GM21447 (cell line): Measurements from ENCODE around the gene AGT.

ENCODE experiments used
- ATAC-seq: cut with Tn5 transposase; IDR thresholded peaks from one replicate; pipeline ENCODE4 v1.9.1; 2021; ENCODE audit not compliant: unreplicated experiment

AGT gene

DNA sequence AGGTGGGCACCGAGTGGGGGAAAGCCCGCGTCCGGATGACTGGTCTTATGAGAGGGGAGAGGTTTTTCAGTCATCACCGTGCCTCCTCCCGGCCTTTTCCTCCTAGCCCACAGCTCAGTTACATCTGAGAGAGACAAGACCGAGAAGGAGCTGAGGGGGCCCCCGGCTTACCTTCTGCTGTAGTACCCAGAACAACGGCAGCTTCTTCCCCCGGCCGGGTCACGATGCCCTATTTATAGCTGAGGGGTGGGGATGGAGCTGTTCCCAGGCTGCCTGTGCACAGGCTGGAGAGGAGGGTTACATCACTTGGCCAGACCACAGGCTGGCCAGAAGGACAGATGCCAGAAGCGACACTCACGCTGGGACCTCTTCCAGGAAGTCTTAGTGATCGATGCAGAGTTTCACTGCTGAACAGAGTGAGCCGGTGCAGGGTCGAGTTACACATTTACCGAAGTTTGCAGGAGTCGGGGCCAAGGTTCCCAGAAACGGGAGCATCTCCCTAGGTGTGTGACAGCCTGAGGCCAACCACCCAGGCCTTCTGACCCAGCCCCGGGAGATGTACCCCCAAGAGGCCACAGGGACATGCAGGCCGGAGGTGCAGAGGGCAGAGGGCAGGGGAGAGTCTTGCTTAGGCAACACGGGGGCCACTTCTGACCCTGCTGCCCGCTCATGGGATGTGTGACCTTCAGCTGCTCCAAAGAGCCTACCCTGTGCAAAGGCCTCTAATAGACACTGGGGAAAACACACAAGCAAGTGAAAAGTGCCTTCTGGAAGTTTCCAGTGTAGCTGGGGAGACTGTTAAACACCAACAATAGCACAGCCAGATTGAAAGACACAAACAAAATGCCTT lies at the start of gene AGT:
TSS of gene AGT (minus strand) at position 208 of the 850 bp plus-strand sequence. CDS start 3,299 bp downstream, outside the sequence.
- no peak for ATAC-seq

DNA sequence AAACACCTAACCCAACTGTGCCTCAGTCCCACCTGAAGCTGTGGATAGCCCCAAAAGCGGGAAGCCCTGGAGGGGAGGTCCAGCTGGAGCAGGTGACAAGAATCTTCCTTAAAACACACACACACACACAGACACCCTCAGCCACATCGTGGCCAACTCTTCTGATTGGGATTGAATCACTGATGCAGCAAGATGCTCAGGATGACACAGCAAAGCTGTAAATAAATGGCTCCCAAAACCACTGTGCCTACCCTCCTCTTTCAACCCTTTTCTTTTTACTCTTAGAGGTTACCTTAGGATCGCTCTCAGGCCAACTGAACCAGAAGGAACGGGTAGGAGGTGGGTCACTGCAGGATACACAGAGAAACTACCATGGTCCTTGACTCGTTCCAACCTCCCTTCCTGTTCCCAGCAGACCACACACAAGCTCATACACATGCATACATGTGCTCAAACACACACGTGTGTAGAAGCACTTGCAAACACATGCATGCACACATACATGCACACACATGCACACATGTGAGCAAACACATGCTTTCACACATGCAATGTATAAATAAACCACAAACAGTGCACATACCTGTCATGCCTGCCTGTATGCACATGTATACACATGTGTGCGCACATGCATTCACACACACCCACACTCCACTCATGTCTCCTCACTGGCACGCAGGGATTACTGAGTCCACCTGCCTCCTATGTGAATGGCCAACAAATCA lies 47.7 kb upstream of the AGT start:
- ATAC-seq = no peak

DNA sequence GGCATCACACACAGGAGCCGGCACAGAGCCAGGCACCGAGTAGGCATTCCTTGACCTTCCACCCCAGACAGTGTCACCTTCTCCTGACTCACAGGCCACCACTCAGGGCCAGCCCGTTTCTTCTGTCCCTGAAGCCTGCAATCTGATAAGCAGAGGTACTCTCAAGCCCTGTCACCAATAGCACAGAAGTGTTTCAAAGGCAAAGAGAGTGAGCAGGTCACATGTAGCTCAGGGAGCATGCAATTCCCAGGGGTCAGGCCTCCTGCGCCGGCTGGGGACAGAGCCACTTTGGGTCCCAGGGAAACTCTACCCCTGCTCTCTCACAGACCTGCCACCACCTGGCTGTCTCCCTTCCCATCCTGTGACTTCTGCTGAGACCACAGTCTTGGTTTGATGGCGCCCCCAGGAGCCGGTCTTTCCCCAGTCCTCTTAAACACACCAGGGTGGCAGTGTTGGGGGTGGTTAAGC lies 46.5 kb upstream of the AGT start:
- no peak for ATAC-seq

DNA sequence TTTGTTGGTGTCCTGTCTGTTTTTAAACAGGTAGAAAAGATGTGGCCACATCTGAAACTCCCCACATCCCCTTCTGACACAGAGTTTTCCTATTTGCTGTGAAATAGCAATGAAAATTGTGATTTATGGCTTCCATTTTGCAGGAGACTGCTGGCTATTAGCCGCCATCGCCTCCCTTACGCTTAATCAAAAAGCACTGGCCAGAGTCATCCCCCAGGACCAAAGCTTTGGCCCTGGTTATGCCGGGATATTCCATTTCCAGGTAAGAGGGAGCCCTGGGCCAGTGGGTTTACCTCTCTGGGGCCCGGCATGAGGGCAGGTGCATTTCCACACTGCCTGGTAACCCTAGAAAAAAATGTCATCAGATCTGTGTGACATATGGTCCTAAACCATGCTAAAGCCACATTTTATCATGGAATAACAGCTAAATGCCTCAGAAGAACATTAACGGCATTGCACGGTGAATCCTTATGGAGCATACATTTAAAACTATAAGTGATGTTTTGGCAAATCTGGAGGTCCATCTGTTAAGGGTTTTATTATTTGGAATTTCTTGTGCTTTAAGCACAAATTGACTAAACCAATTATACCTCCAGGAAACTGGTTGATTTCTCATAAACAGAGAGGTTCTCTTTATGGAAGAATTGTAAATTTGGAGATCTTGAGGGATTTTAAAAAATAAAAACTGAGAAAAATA lies 45.6 kb upstream of the AGT start:
- ATAC-seq = no peak

DNA sequence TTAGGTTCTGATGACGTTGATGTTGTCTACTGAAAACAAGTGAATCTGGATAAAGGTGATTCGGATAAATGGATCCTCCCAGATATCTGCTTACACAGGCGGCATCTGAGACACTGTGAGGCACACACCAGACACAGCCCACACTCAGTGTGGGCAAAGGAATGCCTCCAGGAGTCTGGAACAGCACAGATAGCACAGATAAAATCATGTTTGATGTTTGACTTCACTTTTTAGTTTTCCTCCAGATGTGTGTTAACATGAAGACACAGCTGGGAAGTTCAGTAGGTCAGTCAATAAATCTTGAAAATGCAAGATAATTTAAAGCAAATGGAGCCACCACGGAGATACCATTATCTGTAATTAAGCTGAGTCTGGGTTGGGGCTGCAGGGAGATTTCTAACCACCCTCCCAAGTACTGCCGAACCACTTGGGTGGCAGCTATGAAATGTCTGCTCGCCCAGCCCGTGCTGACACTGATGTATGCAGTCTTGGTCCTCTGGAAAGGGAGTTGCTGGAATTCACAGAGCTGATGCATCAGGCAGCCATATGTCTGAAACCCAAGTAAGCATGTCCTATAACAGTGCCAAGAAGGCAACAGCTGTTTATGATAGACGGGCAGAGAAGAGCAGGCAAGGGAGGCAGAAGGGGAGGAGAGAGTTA lies 44.9 kb upstream of the AGT start:
- ATAC-seq = no peak

DNA sequence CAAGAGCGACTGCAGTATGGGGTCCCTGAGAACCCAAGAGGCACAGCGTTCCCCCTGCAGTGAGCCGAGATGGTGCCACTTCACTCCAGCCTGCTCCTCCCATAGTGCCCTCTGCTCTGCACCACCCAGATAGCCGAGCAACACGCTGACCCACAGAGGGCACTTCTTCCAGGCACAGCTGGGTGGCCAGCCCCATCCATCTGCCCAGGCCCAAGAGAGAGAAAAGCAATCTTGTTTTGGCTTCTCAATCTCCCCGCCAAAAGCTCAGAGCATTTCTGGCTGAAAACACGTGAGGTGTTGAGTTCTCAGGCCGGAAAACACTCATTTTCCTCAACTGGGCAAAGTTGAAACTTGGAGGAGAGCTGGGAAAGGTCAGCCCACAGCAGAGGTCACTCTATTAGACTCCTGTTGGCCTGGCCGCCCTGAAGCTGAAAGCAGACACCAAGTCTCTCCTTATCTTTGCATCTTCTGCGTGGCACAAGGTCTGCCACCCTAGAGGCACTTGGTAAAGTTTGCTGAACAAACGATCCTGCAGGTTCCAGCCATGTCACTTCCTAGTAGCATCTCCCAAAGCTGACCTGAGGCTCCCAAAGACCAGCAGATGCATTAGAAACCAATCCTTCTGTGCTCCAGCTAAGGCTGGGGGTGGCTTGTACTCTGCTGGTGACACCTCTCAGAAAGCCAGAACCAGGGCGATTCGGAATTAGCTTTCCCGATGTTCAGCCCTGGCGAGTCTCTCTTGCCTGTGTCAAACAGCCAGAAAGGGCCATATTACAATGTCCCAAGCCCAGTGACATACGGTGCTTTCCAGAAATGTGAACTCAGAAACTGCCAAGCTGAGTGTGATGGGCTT lies 44.2 kb upstream of the AGT start:
- no peak for ATAC-seq

DNA sequence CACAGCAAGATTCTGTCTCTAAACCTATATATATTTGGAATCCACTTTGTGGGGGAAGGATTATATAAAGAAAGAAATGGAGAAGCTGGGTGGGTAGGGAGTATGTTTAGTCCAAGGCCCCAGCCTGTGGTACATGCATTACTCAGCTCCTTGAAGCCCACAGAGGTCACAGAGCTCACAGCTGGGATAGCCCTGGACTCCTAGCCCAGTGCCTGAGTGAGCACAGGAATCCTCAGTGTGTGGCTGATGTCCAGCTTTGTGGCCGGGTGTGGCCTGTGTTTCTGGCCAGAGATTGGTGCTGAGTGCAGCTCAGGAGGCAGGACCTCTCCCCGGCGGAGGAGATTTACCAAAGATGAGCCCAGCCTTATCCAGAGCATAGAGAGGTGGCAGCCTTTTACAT lies 40.9 kb upstream of the AGT start:
- no peak for ATAC-seq

DNA sequence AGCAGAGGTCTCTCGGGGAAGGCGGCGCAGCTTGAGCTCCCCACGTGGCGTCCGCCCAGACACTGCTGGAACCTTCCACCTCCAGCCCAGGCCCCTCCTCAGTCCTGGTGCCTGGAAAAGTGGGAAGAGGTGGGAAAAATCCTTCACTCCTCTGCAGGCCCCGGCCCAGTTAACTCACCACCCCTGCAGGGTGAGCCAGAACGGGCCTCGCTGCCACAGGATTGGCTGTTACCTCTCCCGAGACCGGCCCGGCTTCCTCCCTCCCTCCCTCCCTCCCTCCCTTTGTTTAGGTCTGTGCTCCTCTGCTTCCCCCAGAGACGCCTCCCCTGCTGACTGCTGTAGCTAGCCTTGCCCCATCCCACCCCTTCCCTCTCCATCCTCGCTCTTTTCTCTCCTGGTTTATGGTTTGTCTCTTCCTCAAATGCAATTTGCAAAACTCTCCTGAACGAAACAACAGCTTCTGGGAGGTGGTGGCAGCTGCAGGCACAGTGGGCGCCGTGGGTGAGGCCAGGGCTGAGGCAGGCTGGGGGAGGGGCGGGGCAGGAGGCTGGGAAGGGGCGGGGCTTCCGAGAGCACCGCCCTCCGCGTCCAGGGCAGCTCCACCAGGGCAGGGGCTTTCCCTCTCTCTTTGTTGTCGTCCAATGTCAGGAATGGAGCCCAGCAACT lies 39.8 kb upstream of the AGT start:
- no peak for ATAC-seq

DNA sequence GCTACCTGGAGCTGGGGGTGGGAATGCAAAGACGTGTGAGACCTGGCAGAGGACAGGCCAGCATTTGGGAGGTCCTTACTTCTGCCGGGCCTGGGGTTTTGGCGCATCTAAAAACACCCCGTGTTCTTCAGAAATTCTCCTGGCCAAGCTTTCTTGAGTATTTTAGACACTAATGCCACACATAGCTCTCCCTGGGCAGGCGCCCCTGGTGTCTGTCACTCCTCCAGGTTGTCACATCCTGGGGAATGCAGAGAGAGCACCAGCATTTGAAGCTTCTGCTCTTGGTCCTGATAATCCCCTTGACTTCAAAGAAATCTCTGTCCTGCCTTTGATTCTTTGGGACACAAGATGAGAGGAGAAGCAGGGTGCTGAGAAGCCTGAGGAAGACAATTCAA lies 39.3 kb upstream of the AGT start:
- no peak for ATAC-seq

DNA sequence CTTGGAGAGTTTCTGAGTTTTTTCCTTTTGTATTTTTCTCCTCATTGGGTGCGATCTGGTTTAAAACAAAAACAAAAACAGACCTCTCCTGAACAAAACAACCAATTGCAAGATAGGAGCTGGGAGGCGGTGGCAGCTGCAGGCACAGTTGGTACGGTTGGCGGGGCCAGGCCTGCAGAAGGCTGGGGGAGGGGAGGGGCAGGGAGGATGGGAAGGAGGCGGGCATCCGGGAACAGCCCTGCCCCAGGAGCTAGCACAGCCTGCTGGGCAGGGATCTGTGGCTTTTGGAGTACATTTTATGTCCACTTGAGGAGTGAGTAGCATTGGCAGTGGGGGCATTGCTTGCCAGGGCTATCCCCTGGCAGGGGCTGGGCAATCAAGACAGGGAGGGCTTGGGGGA lies 38.5 kb upstream of the AGT start:
- ATAC-seq = no peak

DNA sequence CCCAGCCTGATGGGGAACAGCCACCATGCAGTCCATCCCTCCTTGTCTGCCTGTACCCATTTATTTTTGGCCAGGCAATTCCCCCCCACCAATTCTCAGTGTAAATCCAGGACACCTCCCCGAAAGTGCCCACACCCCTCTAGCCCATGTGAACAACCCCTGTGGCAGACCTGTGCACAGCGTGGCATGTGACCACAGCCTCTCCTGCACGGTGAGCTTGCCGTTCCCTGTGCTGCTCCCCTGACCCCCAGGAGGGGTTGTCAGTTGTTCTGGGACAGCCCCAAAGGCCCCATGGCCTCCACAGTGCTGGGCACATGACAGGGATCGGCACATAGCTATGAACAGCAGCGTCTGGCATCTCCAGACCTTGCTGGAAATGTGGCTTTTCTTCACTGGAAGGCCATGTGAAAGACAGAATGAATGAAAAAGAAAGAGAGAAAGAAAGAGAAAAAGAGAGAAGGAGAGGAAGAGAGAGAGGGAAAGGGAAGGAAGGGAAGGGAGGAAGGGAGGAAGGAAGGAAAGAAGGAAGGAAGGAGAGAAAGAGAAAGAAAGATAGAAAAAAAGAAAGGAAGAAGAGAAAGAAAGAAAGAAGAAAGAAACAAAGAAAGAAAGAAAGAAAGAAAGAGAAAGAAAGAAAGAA lies 37.2 kb upstream of the AGT start:
- no peak for ATAC-seq

DNA sequence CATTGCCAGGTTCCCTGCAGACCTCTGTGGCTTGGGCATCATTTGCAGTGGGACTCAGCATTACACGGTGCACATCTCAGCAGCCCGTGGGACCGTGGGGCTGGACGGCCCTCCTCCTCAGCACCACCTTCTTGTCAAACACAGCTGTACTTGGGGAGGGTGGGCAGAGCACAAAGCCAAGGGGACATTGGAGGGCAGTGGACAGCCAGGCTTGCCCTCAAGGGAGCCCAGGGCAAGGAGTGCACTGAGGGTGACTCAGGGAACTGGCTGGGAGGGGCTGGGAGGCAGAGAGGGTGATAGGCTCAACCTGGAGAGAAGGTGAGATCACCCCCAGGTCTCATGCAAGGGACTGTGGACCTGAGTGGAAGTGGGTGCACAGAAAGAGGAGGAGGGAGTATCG lies 36.7 kb upstream of the AGT start:
- ATAC-seq = no peak

DNA sequence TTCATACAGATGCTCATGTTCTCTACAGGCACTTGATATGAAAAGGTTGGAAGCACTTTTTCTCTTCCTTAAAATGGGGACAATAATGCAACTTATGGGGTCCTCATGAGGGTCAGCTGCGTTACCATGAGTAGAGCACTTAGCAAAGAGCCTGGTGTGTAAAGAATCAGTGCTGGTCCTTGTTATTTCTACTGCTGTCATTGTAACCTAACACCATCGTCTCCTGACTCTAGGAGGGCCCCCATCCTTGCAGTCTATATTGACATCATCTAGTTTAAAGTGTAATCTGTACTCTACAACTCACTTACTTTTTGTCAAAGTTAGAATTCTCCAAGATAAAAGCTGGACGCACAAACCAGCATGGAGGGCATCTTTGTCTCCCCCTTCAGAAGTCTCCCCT lies 35.7 kb upstream of the AGT start:
- no peak for ATAC-seq

DNA sequence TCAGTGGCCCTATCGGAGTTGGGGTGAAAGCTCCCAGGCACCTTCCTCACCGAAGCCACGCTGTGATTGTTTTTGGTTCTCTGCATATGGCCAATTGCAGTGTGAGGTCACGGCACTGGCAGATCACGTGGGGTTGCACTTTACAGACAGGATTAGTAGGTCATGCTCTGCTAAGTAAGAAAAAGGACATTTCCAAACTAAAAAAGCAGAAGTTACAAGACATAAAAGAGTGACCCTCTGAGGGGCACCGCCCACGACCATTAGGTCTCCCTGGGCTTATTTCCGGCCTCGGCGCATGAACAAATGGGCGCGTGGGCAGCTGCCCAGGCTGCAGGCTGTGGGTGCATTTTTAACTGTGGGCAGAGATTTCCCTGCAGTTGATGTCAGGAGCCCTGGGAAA lies 35.2 kb upstream of the AGT start:
- ATAC-seq = no peak

DNA sequence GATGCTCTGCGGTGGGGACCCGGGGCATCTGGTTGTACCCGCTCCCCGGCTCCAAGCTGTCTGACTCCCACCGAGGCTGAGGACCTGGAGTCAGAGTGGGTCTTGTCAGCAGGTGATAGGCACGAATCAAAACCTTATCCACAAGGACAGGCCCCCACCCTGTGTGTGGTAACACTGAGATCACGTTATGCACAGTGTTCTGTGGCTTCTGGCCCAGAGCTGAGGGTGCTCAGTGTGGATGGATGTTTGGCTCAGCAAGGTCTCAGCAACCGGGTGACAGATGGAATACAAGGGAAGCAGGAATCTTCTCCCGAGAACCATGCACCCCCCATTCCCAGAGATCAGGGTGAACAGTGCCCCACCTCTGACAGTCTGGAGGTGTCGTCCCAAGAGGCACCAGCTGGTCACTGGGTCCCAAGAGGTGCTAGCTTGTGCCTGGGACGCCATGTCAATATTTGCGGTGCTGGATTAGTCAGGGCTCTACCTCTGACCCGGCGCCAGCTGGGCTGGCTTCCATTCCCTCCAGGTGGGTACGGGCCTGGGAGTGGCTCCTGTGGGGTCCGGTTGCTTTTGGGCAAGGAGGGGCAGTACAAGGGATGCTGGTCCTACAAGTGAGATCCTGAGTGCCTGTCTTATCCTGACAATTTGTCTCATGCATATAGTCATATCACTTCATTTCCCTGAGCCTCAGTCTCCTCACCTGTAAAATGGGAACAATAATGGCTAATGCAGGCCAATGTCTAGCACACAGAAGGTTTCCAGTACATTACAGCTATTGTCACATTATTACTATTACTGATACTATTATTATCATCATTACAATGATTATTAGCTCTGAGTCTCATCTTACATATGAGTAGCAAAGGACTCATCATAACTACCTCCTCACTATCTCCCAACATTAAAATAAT lies 34.2 kb upstream of the AGT start:
- ATAC-seq = no peak

DNA sequence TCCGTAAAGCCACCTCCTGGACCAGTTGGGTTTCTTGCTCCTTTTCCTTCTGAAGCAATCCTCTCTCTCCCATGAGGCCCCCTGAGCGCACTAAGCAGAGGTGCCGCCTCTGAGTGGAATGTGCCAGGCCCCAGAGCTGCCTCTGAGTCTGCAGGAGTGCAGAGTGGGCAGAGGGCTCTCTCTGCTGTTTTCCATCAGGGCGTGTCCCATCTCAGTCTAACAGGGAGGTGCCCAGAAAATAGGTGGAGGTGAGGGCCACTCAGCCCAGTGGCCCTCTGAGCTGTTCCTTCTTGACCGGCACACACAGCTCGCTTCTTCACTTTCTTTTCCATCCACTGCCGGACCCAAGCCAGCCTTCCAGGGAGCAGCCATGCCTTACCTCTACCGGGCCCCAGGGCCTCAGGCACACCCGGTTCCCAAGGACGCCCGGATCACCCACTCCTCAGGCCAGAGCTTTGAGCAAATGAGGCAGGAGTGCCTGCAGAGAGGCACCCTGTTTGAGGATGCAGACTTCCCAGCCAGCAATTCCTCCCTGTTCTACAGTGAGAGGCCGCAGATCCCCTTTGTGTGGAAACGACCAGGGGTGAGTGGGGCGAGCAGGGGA lies 33.3 kb upstream of the AGT start, which contains the start of gene CAPN9:
TSS of gene CAPN9 (plus strand) at position 262 of the 604 bp plus-strand sequence. CDS start at position 371, 109 bp downstream.
- ATAC-seq = no peak

DNA sequence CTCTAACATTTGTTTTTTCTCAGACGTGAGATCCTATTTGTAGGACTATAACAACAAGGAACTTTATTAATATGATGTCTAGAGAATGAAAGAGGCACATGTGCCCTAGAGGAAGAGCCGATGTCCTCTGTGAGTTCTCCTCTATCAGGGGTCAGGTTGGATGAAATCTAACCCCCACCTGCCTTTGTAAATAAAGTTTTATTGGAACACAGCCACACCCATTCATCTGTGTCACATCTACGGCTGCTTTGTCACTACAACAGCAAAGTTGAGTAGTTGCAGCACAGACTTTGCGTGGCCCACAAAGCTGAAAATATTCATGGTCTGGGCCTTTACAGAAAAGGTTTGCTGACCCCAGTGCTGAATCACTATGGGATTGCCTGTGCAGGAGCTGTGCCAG lies 32.7 kb upstream of the AGT start:
- no peak for ATAC-seq

DNA sequence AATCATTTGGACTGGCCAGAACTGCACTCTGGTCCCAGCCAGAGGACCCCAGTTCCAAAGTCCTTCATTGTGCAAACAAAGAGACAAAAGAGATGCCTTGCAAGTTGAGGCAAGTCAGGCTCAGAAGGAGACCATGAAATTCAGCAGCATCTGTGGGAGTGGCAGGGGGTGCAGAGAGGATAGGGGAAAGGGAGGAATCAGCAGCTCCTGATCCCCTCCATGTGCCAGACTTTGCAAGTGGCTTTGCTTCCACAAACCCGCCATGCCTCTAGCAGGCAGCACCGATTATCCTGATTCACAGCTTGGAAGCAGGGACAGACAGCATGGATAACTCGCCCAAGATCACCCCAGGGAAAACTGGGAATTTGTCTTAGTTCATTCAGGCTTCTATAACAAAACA lies 31.1 kb upstream of the AGT start:
- ATAC-seq = no peak
